Measurements from ENCODE around the gene PRKAG2. TPM values are rescaled to one million over a fixed set of nuclear protein-coding genes. Genes with fewer than 3 reads are reported as not detected.
A peak's percentile ranks its signal among the peaks of the same experiment; 100 is the strongest.

Gene PRKAG2
- total and polyA plus RNA-seq, 10 donors = 15.8 to 50.9 (median 32.8) TPM

GRCh38 chr7:151803841-151804240 is 73.1 kb downstream of the PRKAG2 start:
- peak; percentile 4 for DNase-seq
- H3K9me3 ChIP-seq = no peaks in the 10 kb centered on the region
- peaks cover 0 to 8% (median 0%) of the 10 kb centered on the region in 6 donors for H3K36me3 ChIP-seq
- no peak overlapping the region for H3K27ac ChIP-seq
- no peaks in the 10 kb centered on the region for H3K27me3 ChIP-seq (replicated peaks in 1 of 7)
- H3K4me1 ChIP-seq = peaks cover 0 to 27% (median 3%) of the 10 kb centered on the region in 6 donors
- intact Hi-C loops (cut with DNase I; ENCODE audit: low total_unique reads) = no loop called here
- no peak for TF ChIP-seq CTCF (IDR thresholded peaks at IDR 0.05 in 8 of 11, conservative IDR thresholded peaks at IDR 0.05 in 3 of 11)
- no peak for TF ChIP-seq POLR2AphosphoS5 (IDR thresholded peaks at IDR 0.05)
- no peak for TF ChIP-seq POLR2A (IDR thresholded peaks at IDR 0.05)
- no peak overlapping the region for H3K4me3 ChIP-seq
- 81 to 95% (median 89%) methylated on average over 8 of the region's 8 CpGs for WGBS, 5 donors

GRCh38 chr7:151802469-151802846 is 74.5 kb downstream of the PRKAG2 start:
- TF ChIP-seq CTCF (IDR thresholded peaks at IDR 0.05 in 8 of 11, conservative IDR thresholded peaks at IDR 0.05 in 3 of 11) (no peak), POLR2A (IDR thresholded peaks at IDR 0.05) (no peak), POLR2AphosphoS5 (IDR thresholded peaks at IDR 0.05) (no peak)
- no peaks in the 10 kb centered on the region for H3K9me3 ChIP-seq
- no peak overlapping the region for H3K27ac ChIP-seq
- H3K27me3 ChIP-seq (replicated peaks in 1 of 7) = no peaks in the 10 kb centered on the region
- peaks cover 0 to 8% (median 0%) of the 10 kb centered on the region in 6 donors for H3K36me3 ChIP-seq
- peak; percentile 43 for DNase-seq
- peaks cover 0 to 28% (median 6%) of the 10 kb centered on the region in 6 donors for H3K4me1 ChIP-seq
- no peak overlapping the region for H3K4me3 ChIP-seq
- WGBS, 5 donors = 83 to 92% (median 88%) methylated on average over 5 of the region's 5 CpGs
- intact Hi-C loops (cut with DNase I; ENCODE audit: low total_unique reads) = no loop called here

- TF ChIP-seq POLR2AphosphoS5 (IDR thresholded peaks at IDR 0.05) (no peak), POLR2A (IDR thresholded peaks at IDR 0.05) (no peak), CTCF (IDR thresholded peaks at IDR 0.05 in 8 of 11, conservative IDR thresholded peaks at IDR 0.05 in 3 of 11) (no peak)
- H3K27me3 ChIP-seq (replicated peaks in 1 of 7) = no peaks in the 10 kb centered on the region
- H3K9me3 ChIP-seq = no peaks in the 10 kb centered on the region
- peaks cover 0 to 28% (median 9%) of the 10 kb centered on the region in 6 donors for H3K4me1 ChIP-seq
- intact Hi-C loops (cut with DNase I; ENCODE audit: low total_unique reads) = no loop called here
- H3K36me3 ChIP-seq = peaks cover 0 to 8% (median 0%) of the 10 kb centered on the region in 6 donors
- 82 to 87% (median 83%) methylated on average over 12 to 15 of the region's 15 CpGs for WGBS, 5 donors
- H3K4me3 ChIP-seq = no peak overlapping the region
- peak; percentile 44 for DNase-seq
- H3K27ac ChIP-seq = no peak overlapping the region
Observed at GRCh38 chr7:151801782-151802468, 75.0 kb downstream of the PRKAG2 start.

- intact Hi-C loops (cut with DNase I; ENCODE audit: low total_unique reads) = no loop called here
- WGBS, 5 donors = 95 to 100% (median 97%) methylated on average over 5 of the region's 5 CpGs
- peaks cover 0 to 8% (median 0%) of the 10 kb centered on the region in 6 donors for H3K36me3 ChIP-seq
- H3K27me3 ChIP-seq (replicated peaks in 1 of 7) = no peaks in the 10 kb centered on the region
- H3K9me3 ChIP-seq = no peaks in the 10 kb centered on the region
- peaks cover 0 to 28% (median 12%) of the 10 kb centered on the region in 6 donors for H3K4me1 ChIP-seq
- peak; percentile 42 for DNase-seq
- H3K27ac ChIP-seq = no peak overlapping the region
- TF ChIP-seq POLR2AphosphoS5 (IDR thresholded peaks at IDR 0.05) (no peak), POLR2A (IDR thresholded peaks at IDR 0.05) (no peak), CTCF (IDR thresholded peaks at IDR 0.05 in 8 of 11, conservative IDR thresholded peaks at IDR 0.05 in 3 of 11) (no peak)
- no peak overlapping the region for H3K4me3 ChIP-seq
Observed at GRCh38 chr7:151801291-151801690, 75.6 kb downstream of the PRKAG2 start.
